DMS 273 (cell line): ENCODE measurements around the gene RASGEF1B.
A peak's percentile ranks its signal among the peaks of the same experiment; 100 is the strongest.

Experiments used
- DNase-seq: peaks from one replicate; lab custom pipeline; 2025; ENCODE audit not compliant: unreplicated experiment; lab: John Stamatoyannopoulos, UW

Gene RASGEF1B

DNA sequence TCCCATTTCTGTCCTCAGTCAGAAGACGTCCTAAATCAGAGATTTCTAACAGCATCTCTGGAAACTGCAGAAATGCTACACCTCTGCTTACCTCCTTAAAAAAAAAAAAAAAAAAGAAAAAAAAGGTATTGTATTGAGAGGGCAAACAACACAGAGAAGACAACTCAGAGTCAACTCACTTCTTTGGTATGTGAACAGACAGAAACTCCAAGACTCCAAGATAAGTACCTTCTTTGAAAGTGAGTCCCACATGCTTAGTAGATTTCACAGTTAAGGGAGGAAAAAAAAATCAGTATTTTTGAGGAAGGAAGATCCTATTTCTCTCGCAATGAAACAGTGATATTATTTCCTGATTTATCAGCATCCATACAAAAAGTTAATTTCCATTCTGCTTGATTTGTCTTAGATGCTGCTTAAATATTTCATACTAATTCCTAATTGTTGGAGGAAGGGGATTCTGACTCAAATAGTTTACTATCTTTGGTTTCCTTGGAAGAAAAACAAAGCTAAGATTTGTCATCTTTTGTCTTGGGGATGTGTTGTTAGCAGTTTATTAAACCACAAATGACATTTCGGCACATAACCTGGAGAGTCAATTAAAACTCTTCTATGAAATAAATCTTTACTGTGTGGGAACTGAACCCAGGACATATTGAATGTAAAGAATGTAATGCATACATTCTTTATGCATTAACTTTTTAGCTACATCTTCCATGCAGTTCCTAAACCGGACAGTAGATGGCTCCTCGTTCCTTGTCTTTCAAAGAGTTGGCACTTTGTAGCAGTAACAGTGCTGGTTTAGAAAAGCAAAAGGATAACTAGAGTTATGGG lies 4.7 kb downstream of the RASGEF1B start:
- peak; percentile 84 for DNase-seq

- DNase-seq, result no peak
Measured at GRCh38 chr4:81465406-81466340, 6.0 kb downstream of the RASGEF1B start.

DNA sequence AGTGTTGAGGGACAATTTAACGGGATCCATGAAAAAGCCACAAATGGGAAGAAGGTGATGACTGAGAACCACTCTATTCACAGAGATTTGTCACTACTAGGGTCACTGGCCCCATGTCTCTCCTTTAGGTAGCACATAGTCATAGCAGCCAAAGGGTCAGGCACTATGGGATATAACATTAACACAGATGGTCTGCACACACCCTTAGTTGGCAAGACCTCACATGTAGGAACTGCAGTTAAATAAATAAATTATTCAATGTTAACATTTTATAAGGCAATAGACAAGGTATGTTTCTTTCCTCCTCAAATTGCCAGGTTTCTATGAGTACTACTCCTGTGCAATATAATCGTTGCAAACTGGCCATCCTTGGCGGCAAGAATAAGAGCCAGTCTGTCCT lies 10.9 kb downstream of the RASGEF1B start:
- no peak for DNase-seq

DNA sequence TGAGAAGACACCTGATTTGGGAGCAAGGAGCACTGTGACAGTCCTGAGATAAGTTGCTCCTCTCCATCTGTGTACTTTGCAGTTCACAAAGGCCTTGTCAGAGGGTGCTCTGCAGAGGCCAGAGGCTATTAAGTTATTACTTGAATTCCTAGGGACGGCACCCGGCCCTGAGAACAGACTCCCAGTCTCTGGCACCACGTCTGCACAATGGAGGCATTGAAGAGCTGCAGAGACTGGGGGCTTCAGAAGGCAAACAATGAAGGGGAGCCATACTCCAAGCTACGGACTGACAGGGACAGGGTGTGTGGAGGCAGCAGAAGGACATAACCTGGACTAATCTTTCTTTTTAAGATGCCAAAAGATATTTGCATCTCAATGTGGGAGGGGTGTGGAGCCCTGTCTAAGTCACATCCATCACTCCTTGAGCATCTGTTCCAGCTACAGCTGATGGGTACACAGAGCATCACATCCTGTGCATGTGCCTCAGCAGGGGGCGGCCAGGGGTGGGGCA lies 11.5 kb downstream of the RASGEF1B start:
- DNase-seq, result no peak

- DNase-seq, result no peak
Measured at GRCh38 chr4:81459228-81459627, 12.5 kb downstream of the RASGEF1B start.

DNA sequence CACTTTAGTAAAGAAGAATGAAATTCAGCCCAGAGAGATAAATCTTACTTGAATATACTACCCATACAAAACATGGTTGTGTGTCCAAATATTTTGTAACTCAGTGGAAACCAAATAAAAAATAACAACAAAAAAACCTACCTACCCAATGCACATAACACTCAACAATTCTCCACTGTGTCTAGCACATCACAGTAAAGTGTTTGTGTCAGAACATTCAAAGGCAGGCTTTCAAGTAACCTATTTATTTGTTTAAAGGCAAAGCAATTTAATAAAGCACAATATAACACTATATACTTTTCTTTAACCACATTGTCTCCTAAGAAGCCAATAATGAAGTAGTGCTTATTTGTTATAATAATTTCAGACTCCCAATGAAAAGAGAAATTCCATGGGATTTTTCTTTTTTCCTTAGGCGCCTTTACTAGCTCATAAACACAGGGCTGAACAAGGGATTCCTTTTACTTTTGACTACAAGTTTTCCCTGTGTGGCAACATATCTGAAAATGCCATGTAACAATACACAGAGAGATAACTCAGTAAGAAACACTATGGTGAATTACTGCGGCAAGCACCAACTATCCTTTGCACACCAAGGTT lies 13.7 kb downstream of the RASGEF1B start:
- no peak for DNase-seq

GRCh38 chr4:81457345-81457744 lies 14.4 kb downstream of the RASGEF1B start:
- no peak for DNase-seq

- no peak for DNase-seq
Measured at GRCh38 chr4:81455897-81456296, 15.8 kb downstream of the RASGEF1B start.

GRCh38 chr4:81454948-81455347 lies 16.8 kb downstream of the RASGEF1B start:
- no peak for DNase-seq

DNA sequence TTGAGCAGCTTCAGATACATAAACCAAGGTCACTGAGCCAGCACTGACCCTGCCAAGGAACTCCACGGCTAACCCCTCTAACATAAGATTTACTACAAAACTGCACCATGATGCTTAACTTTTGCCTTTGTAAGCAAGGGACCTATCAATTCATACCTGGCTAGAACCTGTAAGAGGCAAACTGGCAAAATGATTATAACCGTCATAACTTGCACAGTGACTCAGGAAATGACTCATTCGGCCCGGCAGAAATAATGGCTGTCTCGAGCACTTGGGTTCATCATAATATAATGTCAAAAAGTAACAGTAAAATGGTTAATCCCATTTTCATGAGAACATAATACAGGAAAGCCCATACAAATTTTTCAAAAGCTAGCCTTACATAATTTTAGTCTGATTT lies 17.2 kb downstream of the RASGEF1B start:
- DNase-seq, result no peak

DNA sequence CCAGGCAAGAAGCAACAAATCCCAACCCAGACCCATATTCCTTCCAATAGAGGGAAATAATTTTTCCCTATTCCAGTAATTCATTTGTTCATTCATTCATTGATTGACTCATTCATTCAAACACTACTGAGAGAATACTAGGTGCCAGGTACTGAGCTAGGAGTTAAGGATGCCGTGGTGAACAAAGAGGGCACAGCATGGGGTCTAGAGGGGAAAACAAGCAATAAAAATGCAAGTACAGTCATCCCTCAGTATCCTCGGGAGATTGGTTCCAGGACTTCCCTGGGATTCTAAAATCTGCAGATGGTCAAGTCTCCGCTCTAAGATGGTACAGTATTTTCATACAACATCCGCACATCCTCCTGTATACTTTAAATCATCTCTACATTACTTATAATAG lies 18.7 kb downstream of the RASGEF1B start:
- no peak for DNase-seq

GRCh38 chr4:81452452-81453006 lies 19.2 kb downstream of the RASGEF1B start:
- no peak for DNase-seq

DNA sequence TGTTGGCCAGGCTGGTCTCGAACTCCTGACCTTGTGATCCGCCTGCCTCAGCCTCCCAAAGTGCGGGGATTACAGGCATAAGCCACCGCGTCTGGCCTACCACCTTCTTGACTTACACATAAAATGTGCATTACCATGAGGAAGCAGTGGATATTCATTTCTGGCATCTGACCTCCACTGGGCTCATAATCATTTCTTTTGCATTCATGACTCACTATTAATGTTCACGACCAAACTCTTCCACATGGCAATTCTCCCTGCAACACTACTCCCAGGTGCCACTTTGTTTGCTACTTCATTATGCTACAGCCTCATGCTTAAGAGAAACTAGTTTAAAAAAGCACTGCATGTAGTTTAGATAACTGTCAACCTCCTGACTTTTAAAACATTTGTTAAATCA lies 22.7 kb downstream of the RASGEF1B start:
- DNase-seq, result no peak

DNA sequence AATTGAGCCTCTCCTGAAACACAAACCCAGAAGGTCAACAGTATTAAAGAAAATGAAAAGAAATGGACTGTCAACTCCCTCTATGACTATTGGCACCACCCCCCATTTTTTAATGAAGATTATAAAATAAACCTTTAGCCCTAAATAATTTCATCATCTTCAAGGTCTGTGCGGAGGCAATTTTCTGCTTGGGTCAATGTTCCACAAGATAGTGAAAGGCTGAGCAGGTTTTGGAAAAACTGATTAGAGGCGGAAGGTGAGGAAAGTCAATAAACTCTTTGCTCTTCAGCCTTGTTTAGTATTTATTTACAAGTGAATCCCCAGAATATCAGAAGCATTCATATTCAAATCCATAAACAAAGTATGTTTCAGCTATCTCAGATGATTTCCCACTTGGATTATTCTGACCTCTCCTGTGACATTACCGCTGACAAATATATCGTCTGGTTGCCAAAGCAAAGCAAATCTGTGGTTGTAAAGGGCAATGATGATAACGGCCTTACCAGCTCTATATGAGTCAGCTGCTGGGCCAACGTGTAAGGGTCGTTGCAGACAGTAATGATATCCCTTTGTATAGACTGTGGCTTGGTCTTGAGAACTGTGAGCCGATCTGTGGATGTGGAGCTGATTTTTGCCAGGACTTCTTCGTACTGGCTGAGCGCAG lies 24.0 kb downstream of the RASGEF1B start:
- no peak for DNase-seq

DNA sequence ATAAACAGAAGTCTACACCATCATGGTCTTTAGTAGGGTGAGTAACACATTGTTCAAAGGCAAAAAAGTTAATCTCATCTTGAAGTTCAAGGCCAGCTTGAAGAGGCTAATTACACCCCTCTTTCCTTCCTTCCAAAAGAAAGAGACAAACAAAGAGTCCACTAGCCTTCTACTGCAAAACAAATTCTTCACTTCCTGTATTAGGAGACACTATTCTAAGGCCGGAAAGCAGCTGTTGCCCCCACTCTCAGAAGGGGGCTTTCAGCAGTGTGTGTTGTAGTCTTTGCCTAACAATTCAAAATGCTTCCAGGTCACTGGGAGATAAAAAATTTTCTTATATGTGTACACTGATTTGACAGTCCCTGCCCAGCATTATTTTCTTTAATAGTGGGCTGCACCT lies 25.1 kb downstream of the RASGEF1B start:
- DNase-seq, result no peak

GRCh38 chr4:81445196-81445595 lies 26.5 kb downstream of the RASGEF1B start:
- no peak for DNase-seq

- no peak for DNase-seq
Measured at GRCh38 chr4:81442484-81443085, 29.1 kb downstream of the RASGEF1B start.

- no peak for DNase-seq
Measured at GRCh38 chr4:81440949-81441348, 30.8 kb downstream of the RASGEF1B start.

- no peak for DNase-seq
Measured at GRCh38 chr4:81436941-81437574, 34.6 kb downstream of the RASGEF1B start.

GRCh38 chr4:81436096-81436495 lies 35.6 kb downstream of the RASGEF1B start:
- no peak for DNase-seq
